ENCODE data around the gene PALLD. TPM values are rescaled to one million over a fixed set of nuclear protein-coding genes. Genes with fewer than 3 reads are reported as not detected.

The PALLD gene
- polyA plus RNA-seq, 1 donor (not counting 4 experiments of a cell fraction or from before 2014, with no cell fraction given) = 136 TPM

GRCh38 chr4:168461821-168462220 lies 35.0 kb upstream of the PALLD start:
- dilution Hi-C loops (cut with MboI; ENCODE audit: extremely low pct_ligation_motif_present, low sequenced_read_pairs) = no loop called here
- H3K9me1 ChIP-seq (ENCODE audit: control insufficient read depth, extremely low read depth, insufficient read depth, low read length) = no peaks in the 10 kb centered on the region
- no peaks in the 10 kb centered on the region for H3K79me2 ChIP-seq (ENCODE audit: control insufficient read depth, insufficient read depth, low read length)
- no peak overlapping the region for H3K4me2 ChIP-seq (ENCODE audit: control insufficient read depth, extremely low read depth, insufficient read depth, low read depth, low read length)
- H3K9me3 ChIP-seq (ENCODE audit: control insufficient read depth, low read depth, low read length) = no peaks in the 10 kb centered on the region
- no peak overlapping the region for H3K9ac ChIP-seq (ENCODE audit: control insufficient read depth, extremely low read depth, insufficient read depth, low read length)
- no peak for DNase-seq (ENCODE audit: low read depth, low spot score)
- TF ChIP-seq, protein P1, sequence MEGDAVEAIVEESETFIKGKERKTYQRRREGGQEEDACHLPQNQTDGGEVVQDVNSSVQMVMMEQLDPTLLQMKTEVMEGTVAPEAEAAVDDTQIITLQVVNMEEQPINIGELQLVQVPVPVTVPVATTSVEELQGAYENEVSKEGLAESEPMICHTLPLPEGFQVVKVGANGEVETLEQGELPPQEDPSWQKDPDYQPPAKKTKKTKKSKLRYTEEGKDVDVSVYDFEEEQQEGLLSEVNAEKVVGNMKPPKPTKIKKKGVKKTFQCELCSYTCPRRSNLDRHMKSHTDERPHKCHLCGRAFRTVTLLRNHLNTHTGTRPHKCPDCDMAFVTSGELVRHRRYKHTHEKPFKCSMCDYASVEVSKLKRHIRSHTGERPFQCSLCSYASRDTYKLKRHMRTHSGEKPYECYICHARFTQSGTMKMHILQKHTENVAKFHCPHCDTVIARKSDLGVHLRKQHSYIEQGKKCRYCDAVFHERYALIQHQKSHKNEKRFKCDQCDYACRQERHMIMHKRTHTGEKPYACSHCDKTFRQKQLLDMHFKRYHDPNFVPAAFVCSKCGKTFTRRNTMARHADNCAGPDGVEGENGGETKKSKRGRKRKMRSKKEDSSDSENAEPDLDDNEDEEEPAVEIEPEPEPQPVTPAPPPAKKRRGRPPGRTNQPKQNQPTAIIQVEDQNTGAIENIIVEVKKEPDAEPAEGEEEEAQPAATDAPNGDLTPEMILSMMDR (optimal IDR thresholded peaks at IDR 0.05 in 1 of 3, IDR thresholded peaks at IDR 0.05 in 1 of 3, conservative IDR thresholded peaks at IDR 0.05 in 1 of 3; ENCODE audit: extremely low read depth in 1 of 3, insufficient read depth in 2 of 3, low read length in 3 of 3) = no peak
- no peak for TF ChIP-seq EZH2 (IDR thresholded peaks at IDR 0.05; ENCODE audit: low read length)
- peaks cover 2% of the 10 kb centered on the region for H3K4me1 ChIP-seq (ENCODE audit: control insufficient read depth, extremely low read depth, insufficient read depth, low read length)
- no peak overlapping the region for H3K4me3 ChIP-seq (ENCODE audit: control insufficient read depth in 2 of 3, extremely low read depth in 1 of 3, insufficient read depth in 2 of 3, low read depth in 1 of 3, low read length in 3 of 3)
- no peak overlapping the region for H3K27ac ChIP-seq (ENCODE audit: control insufficient read depth, insufficient read depth, low read length)
- H4K20me1 ChIP-seq (ENCODE audit: control insufficient read depth, extremely low read depth, insufficient read depth, low read length) = no peaks in the 10 kb centered on the region
- H2AFZ ChIP-seq (ENCODE audit: control insufficient read depth, low read length) = no peak overlapping the region
- FAIRE-seq = no peak
- no peaks in the 10 kb centered on the region for H3K36me3 ChIP-seq (ENCODE audit: control insufficient read depth in 2 of 2, extremely low read depth in 1 of 2, insufficient read depth in 2 of 2, low read length in 2 of 2)
- H3K27me3 ChIP-seq (ENCODE audit: control insufficient read depth, extremely low read depth, insufficient read depth, low read length) = no peaks in the 10 kb centered on the region

DNA sequence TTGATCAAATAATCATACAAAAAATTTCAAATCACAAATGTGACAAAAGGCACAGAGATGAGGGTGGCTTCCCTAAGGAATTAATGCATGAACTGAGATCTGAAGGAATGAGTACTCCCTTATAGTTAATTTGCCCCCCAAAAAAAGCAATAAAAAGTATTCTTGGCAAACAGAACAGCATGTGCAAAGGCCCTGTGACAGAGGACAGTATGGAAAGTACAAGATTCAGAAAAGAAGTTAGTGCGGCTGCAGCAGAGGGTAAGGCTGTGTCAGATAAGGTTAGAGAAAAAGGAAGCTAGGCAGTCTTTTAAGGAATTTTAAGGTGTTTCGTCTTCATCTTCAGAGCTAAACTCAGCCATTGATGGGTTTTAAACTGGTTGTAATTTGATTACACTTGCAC lies 23.9 kb upstream of the PALLD start:
- no peak for FAIRE-seq
- DNase-seq (ENCODE audit: low read depth, low spot score) = no peak
- Histone ChIP-seq H3K9ac (ENCODE audit: control insufficient read depth, extremely low read depth, insufficient read depth, low read length) (no peak overlapping the region), H3K27ac (ENCODE audit: control insufficient read depth, insufficient read depth, low read length) (no peak overlapping the region), H3K4me1 (ENCODE audit: control insufficient read depth, extremely low read depth, insufficient read depth, low read length) (peaks cover 10% of the 10 kb centered on the region), H3K27me3 (ENCODE audit: control insufficient read depth, extremely low read depth, insufficient read depth, low read length) (no peaks in the 10 kb centered on the region), H3K4me2 (ENCODE audit: control insufficient read depth, extremely low read depth, insufficient read depth, low read depth, low read length) (no peak overlapping the region), H3K9me3 (ENCODE audit: control insufficient read depth, low read depth, low read length) (no peaks in the 10 kb centered on the region), H3K4me3 (ENCODE audit: control insufficient read depth in 2 of 3, extremely low read depth in 1 of 3, insufficient read depth in 2 of 3, low read depth in 1 of 3, low read length in 3 of 3) (no peak overlapping the region), H2AFZ (ENCODE audit: control insufficient read depth, low read length) (no peak overlapping the region), H3K79me2 (ENCODE audit: control insufficient read depth, insufficient read depth, low read length) (no peaks in the 10 kb centered on the region), H3K9me1 (ENCODE audit: control insufficient read depth, extremely low read depth, insufficient read depth, low read length) (no peaks in the 10 kb centered on the region), H4K20me1 (ENCODE audit: control insufficient read depth, extremely low read depth, insufficient read depth, low read length) (no peaks in the 10 kb centered on the region), H3K36me3 (ENCODE audit: control insufficient read depth in 2 of 2, extremely low read depth in 1 of 2, insufficient read depth in 2 of 2, low read length in 2 of 2) (peaks cover 0 to 8% of the 10 kb centered on the region in 2 experiments)
- dilution Hi-C loops (cut with MboI; ENCODE audit: extremely low pct_ligation_motif_present, low sequenced_read_pairs) = no loop called here
- TF ChIP-seq, protein P1 (optimal IDR thresholded peaks at IDR 0.05 in 1 of 3, IDR thresholded peaks at IDR 0.05 in 1 of 3, conservative IDR thresholded peaks at IDR 0.05 in 1 of 3; ENCODE audit: extremely low read depth in 1 of 3, insufficient read depth in 2 of 3, low read length in 3 of 3) = no peak
- no peak for TF ChIP-seq EZH2 (IDR thresholded peaks at IDR 0.05; ENCODE audit: low read length)

All from keratinocyte (primary cell).